ENCODE results near the gene PIP5K1C. TPM values are rescaled to one million over a fixed set of nuclear protein-coding genes. Genes with fewer than 3 reads are reported as not detected.

PIP5K1C gene
- total and polyA plus RNA-seq, 9 of the 15 experiments (the other 6 are each of a cell fraction or from before 2014, with no cell fraction given): 0.38 to 22.1 (median 4.1) TPM

- no peak for TF ChIP-seq ZNF589 (CRISPR knock-in tag; IDR thresholded peaks at IDR 0.05; ENCODE audit: low read depth)
- no peak for TF ChIP-seq RUNX1 (IDR thresholded peaks at IDR 0.05; ENCODE audit: low read depth)
- TF ChIP-seq TFE3 (CRISPR knock-in tag; IDR thresholded peaks at IDR 0.05): no peak
- TF ChIP-seq SPI1 (IDR thresholded peaks at IDR 0.05; ENCODE audit: borderline replicate concordance, low read depth, low read length): peak; percentile 93
- 0 out of 2 replicates have a peak, but pooled peaks have one; percentile 55 for TF ChIP-seq ZBTB9 (CRISPR knock-in tag; IDR thresholded peaks at IDR 0.05)
- no peak for TF ChIP-seq ZBTB2 (IDR thresholded peaks at IDR 0.05)
- TF ChIP-seq ZNF609 (CRISPR knock-in tag; IDR thresholded peaks at IDR 0.05; ENCODE audit: borderline replicate concordance): no peak
- no peak for TF ChIP-seq HNRNPL (IDR thresholded peaks at IDR 0.05; ENCODE audit: low read depth, low read length)
- no peak for TF ChIP-seq DACH1 (IDR thresholded peaks at IDR 0.05; ENCODE audit: partially characterized antibody)
- no peak for TF ChIP-seq FOSL1 (tag; conservative IDR thresholded peaks at IDR 0.05)
- TF ChIP-seq HDAC2 (IDR thresholded peaks at IDR 0.05): no peak
- TF ChIP-seq PML (IDR thresholded peaks at IDR 0.05; ENCODE audit: low read length): no peak
- TF ChIP-seq XRCC3 (IDR thresholded peaks at IDR 0.05): no peak
- TF ChIP-seq POLR3A (IDR thresholded peaks at IDR 0.05; ENCODE audit: borderline replicate concordance, extremely low read depth, insufficient read depth, insufficient read length): no peak
- no peak for TF ChIP-seq ZNF780A (CRISPR knock-in tag; IDR thresholded peaks at IDR 0.05)
- TF ChIP-seq ZNF717 (CRISPR knock-in tag; IDR thresholded peaks at IDR 0.05): no peak
- no peak for TF ChIP-seq TGIF2 (CRISPR knock-in tag; IDR thresholded peaks at IDR 0.05)
- peak; percentile 86 for TF ChIP-seq SOX6 (IDR thresholded peaks at IDR 0.05)
- no peak for TF ChIP-seq ZNF695 (CRISPR knock-in tag; IDR thresholded peaks at IDR 0.05)
- TF ChIP-seq STAT5A (IDR thresholded peaks at IDR 0.05; ENCODE audit: borderline replicate concordance, low read length): peak; percentile 35; the same call in 1 of the 2 replicates
- TF ChIP-seq TCF15 (CRISPR knock-in tag; IDR thresholded peaks at IDR 0.05): no peak
Observed at GRCh38 chr19:3608079-3608641, 92.1 kb downstream of the PIP5K1C start (continued).
